HG03103 (cell line): ENCODE data around the gene FUT7.

Experiments
- ATAC-seq: cut with Tn5 transposase; IDR thresholded peaks from one replicate; pipeline ENCODE4 v1.9.1; 2021; ENCODE audit warnings: low read depth; ENCODE audit not compliant: unreplicated experiment

The FUT7 gene

DNA sequence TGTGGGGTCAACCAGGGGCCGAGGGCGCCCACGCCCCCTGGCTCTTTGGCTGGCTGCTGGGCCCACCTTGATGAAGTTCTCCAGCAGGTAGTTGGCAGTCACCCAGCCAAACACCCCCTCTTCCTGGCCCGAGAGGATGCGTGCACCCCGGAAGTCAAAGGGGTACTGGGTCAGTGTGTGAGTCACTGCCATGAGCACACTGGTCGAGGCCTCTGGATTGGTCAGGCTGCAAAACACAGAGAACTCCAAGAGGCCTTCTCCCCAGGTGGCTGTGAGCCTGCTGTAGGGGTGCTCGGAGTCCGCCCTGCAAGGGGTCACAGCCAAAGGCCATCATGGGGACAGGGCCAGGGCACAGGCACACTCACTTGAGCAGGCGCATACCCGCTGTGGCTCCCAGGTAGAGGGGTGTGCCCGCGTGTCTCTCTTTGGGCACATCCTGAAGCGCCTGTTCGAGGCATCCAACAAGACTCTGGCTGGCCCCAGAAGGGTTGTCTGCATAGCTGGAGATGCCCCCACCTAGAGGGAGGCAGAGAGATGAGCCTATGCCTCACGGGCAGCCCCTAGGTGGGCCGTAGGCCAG lies 19.3 kb upstream of the FUT7 start:
- ATAC-seq: no peak

GRCh38 chr9:137050570-137050969 lies 18.7 kb upstream of the FUT7 start:
- no peak for ATAC-seq

DNA sequence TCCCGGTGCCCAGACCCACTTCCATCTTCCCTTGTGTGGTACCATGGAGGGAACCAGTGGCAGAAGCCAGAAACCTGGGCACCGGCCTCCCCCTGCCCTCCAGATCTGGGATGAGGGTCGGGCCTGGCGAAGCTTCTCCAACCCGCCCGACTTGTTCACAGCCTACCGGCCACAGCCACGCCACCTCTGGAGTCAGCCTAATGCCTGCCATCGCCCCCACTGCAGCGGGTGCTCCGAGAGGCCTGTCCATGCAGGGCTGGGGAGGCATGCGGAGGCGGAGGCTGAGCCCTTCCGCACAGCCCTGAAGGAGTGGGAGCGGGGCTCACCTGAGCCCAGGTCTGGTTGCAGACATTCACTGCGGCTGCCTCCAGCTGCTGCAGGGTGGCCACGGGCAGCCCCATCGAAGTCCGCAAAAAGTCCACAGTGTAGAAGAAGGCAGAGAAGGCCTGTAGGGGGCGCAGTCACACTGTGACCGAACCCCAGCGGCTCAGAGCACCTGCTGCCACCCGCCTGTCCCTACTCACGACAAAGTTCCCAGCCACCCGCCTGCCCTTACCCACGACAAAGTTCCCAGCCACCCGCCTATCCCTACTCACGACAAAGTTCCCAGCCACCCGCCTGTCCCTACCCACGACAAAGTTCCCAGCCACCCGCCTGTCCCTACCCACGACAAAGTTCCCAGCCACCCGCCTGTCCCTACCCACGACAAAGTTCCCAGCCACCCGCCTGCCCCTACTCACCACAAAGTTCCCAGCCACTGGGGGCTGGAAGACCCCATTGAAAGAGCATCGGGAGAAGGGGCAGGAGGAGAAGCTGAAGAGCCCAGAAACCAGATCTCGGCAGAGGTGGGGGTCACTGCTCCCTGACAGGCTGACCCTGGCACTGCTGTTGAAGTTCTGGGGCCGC lies 17.9 kb upstream of the FUT7 start:
- ATAC-seq: no peak

GRCh38 chr9:137048655-137049543 lies 17.0 kb upstream of the FUT7 start:
- ATAC-seq: no peak

GRCh38 chr9:137046088-137046787 lies 14.3 kb upstream of the FUT7 start, which contains the start of gene NPDC1:
NPDC1 (minus strand) TSS chr9:137046177; CDS start chr9:137045989, 188 bp downstream.
- ATAC-seq: no peak

DNA sequence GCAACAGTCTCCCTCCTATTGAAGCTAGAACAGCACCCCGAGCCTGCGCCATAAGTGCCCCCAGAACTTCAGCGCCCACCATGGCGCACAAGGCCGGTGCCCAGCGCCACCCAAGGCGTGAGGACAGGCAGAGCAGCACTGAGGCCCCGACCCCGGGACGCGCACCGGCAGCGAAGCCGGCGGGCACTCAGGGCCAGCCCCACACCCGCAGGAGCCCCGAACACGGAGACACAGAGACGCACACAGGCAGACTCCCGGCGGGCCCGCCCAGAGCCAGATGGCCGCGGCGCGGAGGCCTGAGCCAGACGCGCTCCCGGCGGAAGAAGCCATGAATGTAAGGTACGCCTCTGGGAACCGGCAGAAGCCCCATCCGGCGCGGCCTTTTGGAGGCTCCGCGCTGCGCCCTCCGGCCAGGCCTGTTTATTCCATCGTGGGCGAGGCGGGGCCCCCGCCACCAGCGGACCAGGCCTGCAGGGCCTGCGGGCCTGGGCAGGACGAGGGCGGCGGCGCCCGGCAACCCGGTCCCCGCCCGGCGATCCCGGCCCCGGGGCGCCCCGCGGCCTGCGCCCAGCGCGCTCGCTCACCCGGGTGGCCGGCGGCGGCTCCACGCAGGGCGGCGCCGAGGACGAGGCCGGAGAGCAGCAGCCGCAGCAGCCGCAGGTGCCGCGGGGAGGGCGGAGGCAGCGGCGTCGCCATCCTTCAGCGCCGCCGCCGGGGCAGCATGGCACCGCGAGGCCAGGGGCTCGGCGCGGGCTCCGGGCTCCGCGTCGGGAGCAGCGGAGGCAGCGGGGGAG lies 13.6 kb upstream of the FUT7 start:
- no peak for ATAC-seq

DNA sequence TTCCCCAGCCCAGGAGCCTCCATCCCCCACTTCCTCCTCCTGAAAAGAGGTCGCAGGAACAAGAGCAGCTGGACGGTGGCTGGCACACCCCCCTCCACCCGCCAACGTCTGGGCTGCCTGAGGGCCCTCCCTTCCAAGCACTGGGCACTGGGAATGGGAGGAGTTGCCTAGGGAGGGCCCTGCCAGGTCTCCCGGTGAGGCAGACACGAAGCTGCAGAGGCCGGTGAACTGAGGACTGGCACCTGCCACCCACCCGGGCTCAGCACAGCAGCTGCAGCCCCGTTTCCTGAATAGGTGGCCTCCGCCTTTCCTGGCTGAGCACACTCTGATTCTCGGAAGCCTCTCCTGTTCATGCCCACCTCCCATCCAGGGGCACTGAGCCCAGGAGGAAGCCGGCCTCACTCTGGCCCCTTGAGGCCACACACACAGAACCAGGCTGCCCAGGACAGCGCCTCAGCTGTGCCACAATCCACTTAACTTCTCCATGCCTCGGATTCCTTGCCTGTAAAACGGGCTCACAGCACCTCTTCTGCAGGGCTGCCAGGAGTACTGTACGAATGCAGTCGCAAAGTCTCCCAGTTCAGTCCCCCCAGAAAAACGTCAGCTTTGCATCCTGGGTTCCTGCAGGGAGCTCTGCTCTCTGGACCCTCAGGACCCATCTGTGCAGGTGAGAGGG lies 12.8 kb upstream of the FUT7 start:
- no peak for ATAC-seq

DNA sequence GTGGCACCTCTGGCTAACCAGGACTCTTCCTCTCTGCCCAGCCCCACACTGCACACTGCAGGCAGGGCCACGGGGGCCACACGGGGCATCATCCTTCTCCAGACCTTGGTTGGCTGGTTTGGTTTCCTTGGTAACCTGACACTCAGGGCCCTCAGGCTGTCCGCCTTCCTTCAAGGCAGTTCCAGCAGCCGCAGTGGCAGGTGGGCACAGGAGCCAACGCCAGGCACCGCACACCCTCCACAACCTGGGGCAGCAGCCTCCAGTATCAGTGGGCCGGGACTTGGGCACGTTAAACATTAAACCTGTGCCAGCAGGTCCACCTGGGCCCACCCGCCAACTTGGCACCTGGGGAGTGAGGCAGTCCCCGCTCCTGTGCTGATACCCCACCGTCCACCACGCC lies 12.1 kb upstream of the FUT7 start:
- ATAC-seq: no peak

DNA sequence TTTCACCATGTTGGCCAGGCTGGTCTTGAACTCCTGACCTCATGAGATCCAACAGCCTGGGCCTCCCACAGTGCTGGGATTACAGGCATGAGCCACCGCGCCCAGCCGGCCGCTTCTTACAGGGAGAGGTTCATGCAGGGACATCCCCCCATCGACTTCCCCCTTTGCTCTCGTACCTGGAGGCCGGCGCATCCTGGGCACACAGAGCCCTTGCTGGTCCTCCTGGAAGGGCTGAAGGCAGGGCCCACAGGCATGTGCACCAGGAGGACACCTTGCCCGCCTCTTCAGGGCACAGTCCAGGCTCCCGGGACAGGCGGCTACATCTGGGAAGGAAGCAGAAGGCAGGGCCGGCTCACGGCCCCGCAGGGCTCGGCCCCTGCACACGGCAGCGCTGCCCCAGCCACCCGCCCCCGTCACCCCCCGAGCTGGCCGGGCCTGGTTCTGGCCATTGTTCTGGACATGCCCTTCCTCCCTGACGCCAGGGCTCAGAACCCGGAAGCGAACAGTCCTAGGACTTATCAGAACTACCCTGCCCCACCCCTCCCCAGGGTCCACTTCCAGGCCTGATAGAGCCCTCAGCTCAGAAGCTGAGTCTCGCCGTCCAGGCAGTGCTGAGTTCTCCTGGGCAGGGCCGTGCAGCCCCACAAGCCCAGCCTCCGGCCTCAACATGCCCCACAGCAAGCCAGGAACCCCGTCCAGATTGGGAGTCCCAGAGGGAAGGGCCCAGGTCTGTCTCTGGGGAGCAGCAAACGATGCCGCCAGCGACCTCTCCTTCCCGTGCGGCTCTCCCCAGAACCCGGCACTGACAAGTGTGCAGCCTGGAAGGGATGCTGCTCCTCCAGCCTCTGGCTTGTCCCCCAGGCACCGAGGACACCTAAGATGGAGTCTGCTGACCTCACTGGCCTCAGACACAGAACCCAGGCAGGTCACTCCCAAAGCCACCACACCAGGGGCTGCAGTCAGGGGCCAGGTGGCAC lies 11.2 kb upstream of the FUT7 start:
- no peak for ATAC-seq

DNA sequence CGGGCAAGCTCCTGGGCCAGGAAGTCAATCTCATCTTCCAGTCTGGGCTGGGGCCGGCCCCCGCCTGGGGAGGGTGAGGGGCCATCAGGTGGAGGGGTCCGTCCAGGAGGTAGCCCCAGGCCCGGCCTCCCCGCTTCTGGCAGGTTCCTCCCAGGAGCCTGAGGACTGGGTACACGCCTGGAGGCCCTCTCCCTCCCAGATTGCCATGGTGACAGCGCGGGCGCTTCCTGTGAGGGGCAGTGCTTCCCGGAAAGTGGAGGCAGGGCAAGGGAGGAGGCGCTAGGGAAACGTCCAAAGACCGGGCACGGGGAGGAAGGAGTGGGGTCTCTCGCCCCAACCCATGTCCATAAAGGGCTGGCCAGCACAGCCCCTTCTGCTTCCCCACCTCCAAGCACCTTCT lies 9.2 kb upstream of the FUT7 start:
- no peak for ATAC-seq

DNA sequence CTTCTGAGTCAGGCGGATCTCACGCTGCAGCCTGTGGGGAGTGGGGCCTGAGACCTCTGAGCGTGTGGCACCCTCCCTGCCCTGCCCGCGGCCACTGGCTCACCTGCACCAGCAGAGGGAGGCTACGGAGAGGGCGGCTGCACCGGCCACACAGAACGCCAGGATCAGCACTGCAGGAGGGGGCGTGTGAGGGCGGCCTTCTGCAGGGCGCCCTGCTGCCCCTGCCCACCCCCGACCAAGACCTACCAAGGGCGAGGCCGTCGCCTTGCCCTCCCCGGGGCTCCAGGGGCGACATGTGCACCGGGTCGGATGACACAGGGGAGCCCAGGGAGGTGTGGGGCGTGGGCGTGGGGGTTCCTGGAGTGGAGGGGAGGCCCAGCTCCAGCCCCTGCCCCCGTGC lies 8.7 kb upstream of the FUT7 start:
- no peak for ATAC-seq

DNA sequence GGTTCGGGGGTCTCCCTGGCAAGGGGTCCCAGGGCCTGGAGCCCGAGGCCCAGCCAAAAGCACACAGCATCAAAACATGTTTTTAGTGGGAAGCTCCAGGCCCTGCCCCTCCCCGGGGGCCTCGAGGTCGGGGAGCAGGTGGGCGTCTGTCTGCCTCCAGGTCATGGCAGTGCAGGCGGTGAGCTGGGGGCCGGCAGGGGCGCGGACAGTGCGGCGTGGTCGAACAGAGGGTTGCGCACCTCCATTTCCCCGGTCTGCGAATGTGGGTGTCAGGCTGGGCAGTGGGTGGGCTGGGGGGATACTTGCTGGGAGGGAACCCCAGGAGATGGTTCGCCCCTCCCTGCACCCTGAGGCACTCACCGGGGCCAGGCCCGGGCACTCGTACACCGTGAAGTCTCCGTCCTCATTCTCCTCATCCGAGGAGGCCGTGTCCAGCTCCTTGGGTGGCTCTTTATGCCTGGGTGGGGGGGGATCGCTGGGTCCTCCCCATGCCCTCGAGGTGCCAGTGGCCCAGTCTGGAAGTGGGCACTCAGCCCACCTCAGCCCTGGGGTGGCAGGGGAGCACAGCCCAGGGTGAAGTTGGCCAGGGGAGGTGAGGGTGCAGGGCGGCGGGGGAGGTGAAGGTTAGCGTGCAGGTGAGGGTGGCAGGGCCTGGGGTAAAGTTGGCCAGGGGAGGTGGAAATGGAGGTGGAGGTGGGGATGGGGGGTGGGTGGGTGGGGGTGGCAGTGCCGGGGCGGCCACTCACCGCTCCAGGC lies 7.9 kb upstream of the FUT7 start:
- ATAC-seq: no peak

DNA sequence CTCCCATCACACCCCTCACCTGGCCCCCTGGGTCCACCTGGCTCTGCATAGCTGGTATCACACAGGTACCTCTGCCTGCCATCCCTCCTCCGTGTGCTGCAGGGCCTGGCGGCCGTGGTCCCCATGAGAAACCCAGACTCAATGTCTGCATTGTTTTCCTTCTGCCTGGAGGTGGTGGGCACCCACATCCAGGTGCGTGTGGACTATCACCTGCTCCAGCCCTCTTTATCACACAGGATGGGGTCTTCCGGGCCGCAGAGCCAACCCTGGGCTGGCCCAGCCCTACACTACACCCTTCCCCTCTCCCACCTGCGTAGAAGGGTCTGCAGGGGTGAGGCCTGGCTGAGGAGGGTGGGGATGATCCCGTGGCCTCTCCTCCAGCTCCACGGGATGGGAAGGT lies 7.0 kb upstream of the FUT7 start:
- ATAC-seq: no peak

- ATAC-seq: no peak
Observed at GRCh38 chr9:137037483-137037882, 5.6 kb upstream of the FUT7 start.

- ATAC-seq: no peak
Observed at GRCh38 chr9:137037035-137037434, 5.1 kb upstream of the FUT7 start.

GRCh38 chr9:137035937-137036336 lies 4.0 kb upstream of the FUT7 start:
- no peak for ATAC-seq

- ATAC-seq: no peak
Observed at GRCh38 chr9:137035507-137035834, 3.6 kb upstream of the FUT7 start.
